Myocyte (in vitro differentiated cells): ENCODE measurements around the gene DYRK1B. TPM values are rescaled to one million over a fixed set of nuclear protein-coding genes. Genes with fewer than 3 reads are reported as not detected.
"Not testable (repeated sequence)": the region's sequence is repeated elsewhere in the genome, so short reads cannot be mapped to it uniquely, and the experiment has no call there.

Source experiments
- DNase-seq: peaks from one replicate; pipeline ENCODE4 v3.0.0-alpha.2; 2012; ENCODE audit warnings: low read depth
- polyA plus RNA-seq: library from polyadenylated mRNA; unstranded; fragments of >200 nt; gene quantifications from one replicate; pipeline ENCODE4 v1.2.1, GENCODE V29; 2012; ENCODE audit warnings: missing spikeins
- total RNA-seq: library from RNA; depleted of rRNA; stranded (reverse); fragments of >200 nt; gene quantifications from 2 replicates; pipeline ENCODE4 v1.2.3, GENCODE V29; 2014

Gene DYRK1B
- total RNA-seq, result 0.16 and 0.45 TPM in 2 replicates
- polyA plus RNA-seq, result 0.71 TPM

GRCh38 chr19:39833464-39834286 lies at the start of gene DYRK1B:
TSS of gene DYRK1B (minus strand) at chr19:39834162. CDS start at chr19:39831867, 2,295 bp downstream.
- DNase-seq, result peak; percentile 36

- not testable (repeated sequence) for DNase-seq
These were observed 48.7 kb upstream of the DYRK1B start for GRCh38 chr19:39882645-39883044.

- not testable (repeated sequence) for DNase-seq
These were observed 47.6 kb upstream of the DYRK1B start for GRCh38 chr19:39881495-39882110.

GRCh38 chr19:39880241-39880640 lies 46.3 kb upstream of the DYRK1B start:
- DNase-seq, result not testable (repeated sequence)

GRCh38 chr19:39879796-39880195 lies 45.8 kb upstream of the DYRK1B start:
- not testable (repeated sequence) for DNase-seq

GRCh38 chr19:39878866-39879265 lies 44.9 kb upstream of the DYRK1B start:
- DNase-seq, result not testable (repeated sequence)

- DNase-seq, result no peak
These were observed 44.4 kb upstream of the DYRK1B start for GRCh38 chr19:39878398-39878797.

- not testable (repeated sequence) for DNase-seq
These were observed 44.0 kb upstream of the DYRK1B start for GRCh38 chr19:39877982-39878381.

- DNase-seq, result peak; percentile 86
These were observed 43.5 kb upstream of the DYRK1B start for GRCh38 chr19:39877488-39877887.

- DNase-seq, result not testable (repeated sequence)
These were observed 42.5 kb upstream of the DYRK1B start for GRCh38 chr19:39876486-39876885.

- not testable (repeated sequence) for DNase-seq
These were observed 41.5 kb upstream of the DYRK1B start for GRCh38 chr19:39875401-39875864.

- no peak for DNase-seq
These were observed 40.4 kb upstream of the DYRK1B start for GRCh38 chr19:39874404-39874803.

- no peak for DNase-seq
These were observed 39.4 kb upstream of the DYRK1B start for GRCh38 chr19:39873385-39873784.

- DNase-seq, result no peak
These were observed 38.2 kb upstream of the DYRK1B start for GRCh38 chr19:39871886-39872866.

GRCh38 chr19:39871362-39871761 lies 37.4 kb upstream of the DYRK1B start:
- no peak for DNase-seq

- DNase-seq, result no peak
These were observed 36.4 kb upstream of the DYRK1B start for GRCh38 chr19:39870171-39870971.

- no peak for DNase-seq
These were observed 34.0 kb upstream of the DYRK1B start for GRCh38 chr19:39867952-39868351.

- peak; percentile 20 for DNase-seq
These were observed 33.2 kb upstream of the DYRK1B start for GRCh38 chr19:39867133-39867532.

- DNase-seq, result no peak
These were observed 32.0 kb upstream of the DYRK1B start for GRCh38 chr19:39865953-39866352.

GRCh38 chr19:39865186-39865585 lies 31.2 kb upstream of the DYRK1B start:
- no peak for DNase-seq
